Measurements from ENCODE around the gene TMEM163.

- TF ChIP-seq, protein P1, sequence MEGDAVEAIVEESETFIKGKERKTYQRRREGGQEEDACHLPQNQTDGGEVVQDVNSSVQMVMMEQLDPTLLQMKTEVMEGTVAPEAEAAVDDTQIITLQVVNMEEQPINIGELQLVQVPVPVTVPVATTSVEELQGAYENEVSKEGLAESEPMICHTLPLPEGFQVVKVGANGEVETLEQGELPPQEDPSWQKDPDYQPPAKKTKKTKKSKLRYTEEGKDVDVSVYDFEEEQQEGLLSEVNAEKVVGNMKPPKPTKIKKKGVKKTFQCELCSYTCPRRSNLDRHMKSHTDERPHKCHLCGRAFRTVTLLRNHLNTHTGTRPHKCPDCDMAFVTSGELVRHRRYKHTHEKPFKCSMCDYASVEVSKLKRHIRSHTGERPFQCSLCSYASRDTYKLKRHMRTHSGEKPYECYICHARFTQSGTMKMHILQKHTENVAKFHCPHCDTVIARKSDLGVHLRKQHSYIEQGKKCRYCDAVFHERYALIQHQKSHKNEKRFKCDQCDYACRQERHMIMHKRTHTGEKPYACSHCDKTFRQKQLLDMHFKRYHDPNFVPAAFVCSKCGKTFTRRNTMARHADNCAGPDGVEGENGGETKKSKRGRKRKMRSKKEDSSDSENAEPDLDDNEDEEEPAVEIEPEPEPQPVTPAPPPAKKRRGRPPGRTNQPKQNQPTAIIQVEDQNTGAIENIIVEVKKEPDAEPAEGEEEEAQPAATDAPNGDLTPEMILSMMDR (IDR thresholded peaks at IDR 0.05): no peak
- no peak for TF ChIP-seq EP300 (IDR thresholded peaks at IDR 0.05)
- no peak for TF ChIP-seq POLR2A (IDR thresholded peaks at IDR 0.05)
Observed at GRCh38 chr2:134573724-134574123, 145.1 kb downstream of the TMEM163 start.
